ENCODE measurements around the gene PHF2.

DNA sequence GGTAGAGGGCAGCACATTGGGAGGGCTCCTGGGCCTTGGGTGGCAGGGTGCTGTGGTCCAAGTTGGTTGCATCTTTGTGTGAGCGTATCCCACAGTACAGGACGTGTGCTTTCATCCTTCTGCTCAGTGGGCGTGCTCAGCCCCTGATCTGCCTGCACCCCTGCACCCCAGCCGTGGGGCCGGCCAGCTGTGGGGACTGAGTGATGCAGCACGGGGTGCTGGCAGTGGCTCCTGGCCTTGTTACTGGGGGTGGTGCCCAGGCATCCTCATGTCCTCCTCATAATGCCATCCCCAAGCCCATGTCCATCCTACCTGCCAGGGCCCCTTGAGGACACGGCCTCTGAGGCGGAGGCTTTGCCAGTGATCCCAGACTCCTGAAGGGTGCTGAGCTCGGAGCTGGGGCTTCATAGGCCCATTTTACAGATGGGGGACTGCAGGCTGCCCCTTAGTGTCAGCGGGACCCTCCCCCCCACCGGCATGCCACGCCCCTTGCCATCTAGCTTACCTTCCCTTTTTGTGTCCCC lies 100.7 kb downstream of the PHF2 start:
- TF ChIP-seq CTCF (IDR thresholded peaks at IDR 0.05) (no peak), ZFX (IDR thresholded peaks at IDR 0.05; ENCODE audit: borderline replicate concordance) (no peak)
